ENCODE data around the gene LARP1.

The LARP1 gene

DNA sequence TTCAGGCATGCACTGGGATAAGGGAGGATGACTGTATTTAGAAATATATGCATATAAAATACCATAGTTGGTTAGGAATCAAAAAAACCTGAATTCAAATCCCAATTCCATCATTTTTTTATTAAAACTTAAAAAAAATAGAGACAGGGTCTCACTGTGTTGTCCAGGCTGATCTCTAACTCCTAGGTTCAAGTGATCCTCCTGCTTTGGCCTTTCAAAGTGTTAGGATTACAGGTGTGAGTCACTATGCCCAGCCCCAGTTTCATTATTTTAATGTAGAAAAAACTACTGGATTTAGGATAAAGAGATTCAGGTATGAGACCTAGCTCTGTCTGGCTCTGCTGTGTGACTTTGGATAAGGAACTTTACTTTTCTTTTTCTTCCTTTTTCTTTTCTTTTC is 3.3 kb upstream of the LARP1 start:
- TF ChIP-seq, protein P1, sequence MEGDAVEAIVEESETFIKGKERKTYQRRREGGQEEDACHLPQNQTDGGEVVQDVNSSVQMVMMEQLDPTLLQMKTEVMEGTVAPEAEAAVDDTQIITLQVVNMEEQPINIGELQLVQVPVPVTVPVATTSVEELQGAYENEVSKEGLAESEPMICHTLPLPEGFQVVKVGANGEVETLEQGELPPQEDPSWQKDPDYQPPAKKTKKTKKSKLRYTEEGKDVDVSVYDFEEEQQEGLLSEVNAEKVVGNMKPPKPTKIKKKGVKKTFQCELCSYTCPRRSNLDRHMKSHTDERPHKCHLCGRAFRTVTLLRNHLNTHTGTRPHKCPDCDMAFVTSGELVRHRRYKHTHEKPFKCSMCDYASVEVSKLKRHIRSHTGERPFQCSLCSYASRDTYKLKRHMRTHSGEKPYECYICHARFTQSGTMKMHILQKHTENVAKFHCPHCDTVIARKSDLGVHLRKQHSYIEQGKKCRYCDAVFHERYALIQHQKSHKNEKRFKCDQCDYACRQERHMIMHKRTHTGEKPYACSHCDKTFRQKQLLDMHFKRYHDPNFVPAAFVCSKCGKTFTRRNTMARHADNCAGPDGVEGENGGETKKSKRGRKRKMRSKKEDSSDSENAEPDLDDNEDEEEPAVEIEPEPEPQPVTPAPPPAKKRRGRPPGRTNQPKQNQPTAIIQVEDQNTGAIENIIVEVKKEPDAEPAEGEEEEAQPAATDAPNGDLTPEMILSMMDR (conservative IDR thresholded peaks at IDR 0.05; ENCODE audit: low read length) = no peak
- no peak for DNase-seq (ENCODE audit: low read depth)
- no peak overlapping the region for H3K4me3 ChIP-seq (ENCODE audit: low read length)

DNA sequence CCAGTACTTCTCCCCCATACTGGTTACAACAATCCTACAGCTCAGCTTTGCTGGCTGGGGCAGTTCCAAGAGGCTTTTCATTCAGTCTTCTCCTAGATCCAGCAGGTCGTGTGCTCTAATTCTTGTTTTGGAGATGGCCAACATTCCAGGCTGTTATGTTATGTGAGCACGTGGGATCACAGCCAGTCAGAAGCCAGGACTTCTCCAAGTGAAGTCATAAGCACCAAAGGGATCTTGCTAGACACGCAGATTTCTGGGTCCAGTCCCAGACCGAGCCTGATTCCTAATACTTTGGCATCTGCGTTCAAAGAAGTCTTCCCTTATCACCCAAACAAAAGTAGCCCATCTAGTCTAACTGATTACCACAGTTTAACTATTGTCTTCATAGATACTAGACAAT is 1.4 kb upstream of the LARP1 start:
- peak; percentile 98 for DNase-seq (ENCODE audit: low read depth)
- TF ChIP-seq, protein P1 (conservative IDR thresholded peaks at IDR 0.05; ENCODE audit: low read length) = no peak
- H3K4me3 ChIP-seq (ENCODE audit: low read length) = peak overlapping the region; percentile 61

GRCh38 chr5:154754460-154755360 is 467 bp upstream of the LARP1 start:
- H3K4me3 ChIP-seq (ENCODE audit: low read length) = peak overlapping the region; percentile 91
- TF ChIP-seq, protein P1 (conservative IDR thresholded peaks at IDR 0.05; ENCODE audit: low read length) = peak; percentile 42
- DNase-seq (ENCODE audit: low read depth) = peak; percentile 98

- TF ChIP-seq, protein P1 (conservative IDR thresholded peaks at IDR 0.05; ENCODE audit: low read length) = no peak
- peak overlapping the region; percentile 91 for H3K4me3 ChIP-seq (ENCODE audit: low read length)
- peak; percentile 21 for DNase-seq (ENCODE audit: low read depth)
Observed at GRCh38 chr5:154756009-154756867, 1.1 kb downstream of the LARP1 start.

DNA sequence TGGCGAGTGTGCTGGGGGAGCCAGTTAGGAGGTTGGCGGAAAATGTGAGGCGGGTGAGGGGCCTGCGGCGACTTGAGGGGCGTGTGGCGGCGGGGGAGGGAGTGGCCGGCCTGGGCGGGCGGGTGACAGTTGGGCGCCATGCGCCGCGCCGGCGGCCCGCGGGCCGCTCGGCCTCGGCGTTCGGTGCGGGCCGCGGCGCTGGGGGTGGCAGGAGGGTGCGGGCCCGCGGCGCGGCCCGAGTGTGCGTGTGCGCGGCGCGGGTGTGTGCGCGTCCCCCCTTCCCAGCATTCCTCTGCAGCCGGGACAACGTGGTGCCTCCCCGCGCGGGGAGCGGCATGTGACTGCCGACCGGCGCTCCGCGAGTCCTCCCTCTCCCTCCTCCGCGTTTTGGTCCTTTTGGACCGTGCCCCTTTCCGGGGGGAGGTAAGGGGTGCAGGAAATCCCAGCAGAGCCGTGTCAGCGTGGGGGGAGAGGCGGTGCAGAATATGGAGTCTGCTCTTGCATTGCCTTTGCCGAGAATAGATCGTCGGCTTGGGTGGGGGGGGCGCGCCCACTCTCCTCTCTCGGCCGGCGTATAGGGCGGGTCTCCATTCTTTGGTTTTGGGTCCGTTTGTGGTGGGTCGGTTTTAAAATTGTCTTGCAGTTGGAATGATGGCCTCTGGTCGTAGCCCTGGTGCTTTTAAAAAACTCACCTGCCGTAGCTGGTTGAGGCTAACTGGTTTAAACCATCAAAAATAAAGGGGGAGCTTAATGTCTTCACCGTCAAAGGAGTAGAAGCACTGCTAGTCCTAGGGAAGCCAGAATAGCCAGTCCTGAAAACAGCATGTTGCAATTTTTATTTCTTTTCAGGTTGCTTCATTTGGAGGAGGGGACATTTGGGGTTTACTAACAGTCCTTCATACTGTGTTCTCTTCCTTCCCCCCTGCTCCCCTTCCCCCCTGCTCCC is 2.0 kb downstream of the LARP1 start:
- peak; percentile 49 for DNase-seq (ENCODE audit: low read depth)
- TF ChIP-seq, protein P1 (conservative IDR thresholded peaks at IDR 0.05; ENCODE audit: low read length) = no peak
- H3K4me3 ChIP-seq (ENCODE audit: low read length) = peak overlapping the region; percentile 91

- TF ChIP-seq, protein P1 (conservative IDR thresholded peaks at IDR 0.05; ENCODE audit: low read length) = no peak
- peak overlapping the region; percentile 52 for H3K4me3 ChIP-seq (ENCODE audit: low read length)
- peak; percentile 52 for DNase-seq (ENCODE audit: low read depth)
Observed at GRCh38 chr5:154757814-154758406, 2.7 kb downstream of the LARP1 start.
